ENCODE measurements around the gene BSG. TPM values are rescaled to one million over a fixed set of nuclear protein-coding genes. Genes with fewer than 3 reads are reported as not detected.
"Not testable (repeated sequence)": the region's sequence is repeated elsewhere in the genome, so short reads cannot be mapped to it uniquely, and the experiment has no call there.

BSG gene
- polyA plus RNA-seq, 3 donors from 2014 or later = 513 to 682 (median 576) TPM

GRCh38 chr19:591099-591958 is 18.9 kb downstream of the BSG start:
- Mint-ChIP-seq H3K4me3 (peak overlapping the region in 3 of 5 donors; percentile 21 to 63 (median 27)), H3K27ac (no peak overlapping the region), H3K4me1 (peaks cover 0 to 5% of the 10 kb centered on the region in 2 donors), H3K27me3 (ENCODE audit: low read depth in 3 of 3) (peaks cover 2 to 14% (median 11%) of the 10 kb centered on the region in 3 donors), H3K36me3 (no peaks in the 10 kb centered on the region), H3K9me3 (no peaks in the 10 kb centered on the region)
- DNase-seq = no peak

DNA sequence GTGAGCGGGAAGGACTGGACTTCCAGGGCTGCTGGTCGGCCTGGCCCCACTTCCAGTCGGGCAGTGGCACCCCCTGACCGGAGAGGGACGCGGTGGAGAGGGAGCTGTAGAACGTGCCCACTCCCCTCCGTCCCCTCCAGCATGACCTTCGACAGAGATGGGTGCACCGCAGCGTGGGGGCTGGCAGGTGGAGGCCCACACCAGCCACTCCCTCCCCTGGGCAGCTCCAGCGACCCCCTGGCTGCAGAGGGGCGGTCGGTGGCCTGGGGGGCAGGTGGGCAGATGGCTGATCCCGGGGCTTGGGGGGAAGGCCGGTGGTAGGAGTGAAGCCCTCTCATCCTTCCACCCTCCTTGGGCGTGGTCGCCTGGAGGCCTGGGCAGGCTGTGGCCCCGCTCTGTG is 19.7 kb downstream of the BSG start:
- DNase-seq = no peak
- Mint-ChIP-seq H3K4me1 (peaks cover 0 to 5% of the 10 kb centered on the region in 2 donors), H3K9me3 (no peaks in the 10 kb centered on the region), H3K27ac (no peak overlapping the region), H3K27me3 (ENCODE audit: low read depth in 3 of 3) (peaks cover 2 to 14% (median 10%) of the 10 kb centered on the region in 3 donors), H3K4me3 (no peak overlapping the region), H3K36me3 (no peaks in the 10 kb centered on the region)

- peaks cover 2 to 12% (median 10%) of the 10 kb centered on the region in 3 donors for H3K27me3 Mint-ChIP-seq (ENCODE audit: low read depth in 3 of 3)
- peak overlapping the region in 1 of 5 donors; percentile 30 for H3K4me3 Mint-ChIP-seq
- H3K4me1 Mint-ChIP-seq = peaks cover 0 to 5% of the 10 kb centered on the region in 2 donors
- no peak for DNase-seq
- no peak overlapping the region for H3K27ac Mint-ChIP-seq
- H3K9me3 Mint-ChIP-seq = no peaks in the 10 kb centered on the region
- no peaks in the 10 kb centered on the region for H3K36me3 Mint-ChIP-seq
Measured at GRCh38 chr19:593055-593454, 20.7 kb downstream of the BSG start.

- Mint-ChIP-seq H3K4me1 (peaks cover 0 to 4% of the 10 kb centered on the region in 2 donors), H3K9me3 (no peaks in the 10 kb centered on the region), H3K27ac (no peak overlapping the region), H3K36me3 (no peaks in the 10 kb centered on the region), H3K4me3 (no peak overlapping the region), H3K27me3 (ENCODE audit: low read depth in 3 of 3) (peaks cover 2 to 10% (median 10%) of the 10 kb centered on the region in 3 donors)
- no peak for DNase-seq
Measured at GRCh38 chr19:593505-593904, 21.1 kb downstream of the BSG start.

- Mint-ChIP-seq H3K9me3 (no peaks in the 10 kb centered on the region), H3K36me3 (no peaks in the 10 kb centered on the region), H3K4me3 (no peak overlapping the region), H3K27me3 (ENCODE audit: low read depth in 3 of 3) (peaks cover 0 to 8% (median 3%) of the 10 kb centered on the region in 3 donors), H3K4me1 (peaks cover 0 to 2% of the 10 kb centered on the region in 2 donors), H3K27ac (no peak overlapping the region)
- DNase-seq = no peak
Measured at GRCh38 chr19:594265-594870, 22.0 kb downstream of the BSG start.

GRCh38 chr19:595326-596262 is 23.2 kb downstream of the BSG start:
- H3K9me3 Mint-ChIP-seq = no peaks in the 10 kb centered on the region
- H3K4me1 Mint-ChIP-seq = peaks cover 0 to 2% of the 10 kb centered on the region in 2 donors
- no peak overlapping the region for H3K27ac Mint-ChIP-seq
- H3K27me3 Mint-ChIP-seq (ENCODE audit: low read depth in 3 of 3) = peaks cover 0 to 8% (median 8%) of the 10 kb centered on the region in 3 donors
- no peaks in the 10 kb centered on the region for H3K36me3 Mint-ChIP-seq
- no peak for DNase-seq
- no peak overlapping the region for H3K4me3 Mint-ChIP-seq

DNA sequence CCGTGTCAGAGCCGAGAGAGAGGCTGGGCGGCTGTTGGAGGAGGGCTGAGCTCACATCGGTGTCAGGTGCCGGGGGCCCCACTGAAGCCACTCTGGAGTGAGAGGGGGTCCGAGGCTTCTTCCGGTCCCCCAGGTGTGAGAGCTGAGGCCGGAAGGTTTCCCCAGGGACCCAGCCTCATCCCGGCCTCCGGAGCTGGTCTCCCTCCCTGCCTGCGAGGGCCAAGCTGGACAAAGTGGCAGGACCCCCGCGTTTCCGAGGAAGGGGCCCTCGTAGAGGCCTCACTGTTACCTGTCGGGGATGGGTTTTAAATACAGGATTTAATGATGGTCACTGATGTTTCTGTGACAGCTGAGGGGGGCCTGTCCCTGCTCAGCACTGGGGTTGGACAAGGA is 23.9 kb downstream of the BSG start:
- H3K27me3 Mint-ChIP-seq (ENCODE audit: low read depth in 3 of 3) = peaks cover 0 to 7% (median 6%) of the 10 kb centered on the region in 3 donors
- H3K27ac Mint-ChIP-seq = no peak overlapping the region
- no peak for DNase-seq
- no peaks in the 10 kb centered on the region for H3K9me3 Mint-ChIP-seq
- peaks cover 0 to 1% of the 10 kb centered on the region in 2 donors for H3K4me1 Mint-ChIP-seq
- H3K4me3 Mint-ChIP-seq = no peak overlapping the region
- H3K36me3 Mint-ChIP-seq = no peaks in the 10 kb centered on the region

- Mint-ChIP-seq H3K4me1 (no peaks in the 10 kb centered on the region), H3K9me3 (peaks cover 0 to 1% (median 0%) of the 10 kb centered on the region in 6 donors), H3K27me3 (ENCODE audit: low read depth in 3 of 3) (peaks cover 0 to 8% (median 6%) of the 10 kb centered on the region in 3 donors), H3K27ac (no peak overlapping the region), H3K36me3 (no peaks in the 10 kb centered on the region), H3K4me3 (no peak overlapping the region)
- DNase-seq = no peak
Measured at GRCh38 chr19:597406-598315, 25.3 kb downstream of the BSG start.

DNA sequence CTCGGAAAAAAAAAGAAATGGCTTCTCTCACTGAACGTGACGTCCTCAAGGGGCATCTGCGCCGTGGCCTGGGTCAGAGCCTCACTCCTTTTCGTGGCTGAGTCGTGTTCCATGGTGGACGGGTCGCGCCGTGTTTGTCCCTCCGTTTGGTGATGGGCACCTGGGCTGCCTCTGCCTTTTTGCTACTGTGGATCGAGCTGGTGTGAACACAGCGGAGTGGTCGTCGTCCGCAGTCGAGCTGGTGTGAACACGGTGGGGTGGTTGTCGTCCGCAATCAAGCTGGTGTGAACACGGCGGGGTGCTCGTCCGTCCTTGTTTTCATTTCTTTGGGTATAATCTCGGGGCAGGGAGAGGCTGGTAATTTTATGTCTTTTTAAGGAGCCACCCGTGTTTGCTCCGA is 28.9 kb downstream of the BSG start:
- no peak for DNase-seq
- H3K36me3 Mint-ChIP-seq = no peaks in the 10 kb centered on the region
- no peaks in the 10 kb centered on the region for H3K4me1 Mint-ChIP-seq
- H3K4me3 Mint-ChIP-seq = no peak overlapping the region
- H3K9me3 Mint-ChIP-seq = peaks cover 0 to 1% (median 0%) of the 10 kb centered on the region in 6 donors
- H3K27me3 Mint-ChIP-seq (ENCODE audit: low read depth in 3 of 3) = peaks cover 0 to 7% (median 0%) of the 10 kb centered on the region in 3 donors
- H3K27ac Mint-ChIP-seq = no peak overlapping the region

DNA sequence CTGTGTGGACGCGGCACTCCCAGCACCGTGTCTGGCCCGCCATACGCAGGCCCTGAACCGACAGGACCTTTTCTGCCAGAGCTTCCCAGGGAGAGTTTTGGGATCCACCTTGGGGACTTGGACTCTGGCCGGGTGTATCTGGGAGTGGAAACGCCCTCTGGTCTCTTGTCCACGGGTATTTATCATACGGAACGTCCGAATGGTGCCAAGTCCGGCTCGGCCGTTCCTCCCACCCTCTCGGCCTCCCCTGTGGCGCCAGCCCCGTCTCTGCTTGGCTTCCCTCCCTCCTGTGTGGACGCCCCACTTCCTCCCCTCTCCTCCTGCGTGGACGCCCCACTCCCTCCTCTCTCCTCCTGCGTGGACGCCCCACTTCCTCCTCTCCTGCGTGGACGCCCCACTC is 29.4 kb downstream of the BSG start:
- Mint-ChIP-seq H3K4me3 (no peak overlapping the region), H3K4me1 (no peaks in the 10 kb centered on the region), H3K27me3 (ENCODE audit: low read depth in 3 of 3) (peaks cover 0 to 7% (median 0%) of the 10 kb centered on the region in 3 donors), H3K27ac (no peak overlapping the region), H3K36me3 (no peaks in the 10 kb centered on the region), H3K9me3 (peaks cover 0 to 1% (median 0%) of the 10 kb centered on the region in 6 donors)
- DNase-seq = no peak

DNA sequence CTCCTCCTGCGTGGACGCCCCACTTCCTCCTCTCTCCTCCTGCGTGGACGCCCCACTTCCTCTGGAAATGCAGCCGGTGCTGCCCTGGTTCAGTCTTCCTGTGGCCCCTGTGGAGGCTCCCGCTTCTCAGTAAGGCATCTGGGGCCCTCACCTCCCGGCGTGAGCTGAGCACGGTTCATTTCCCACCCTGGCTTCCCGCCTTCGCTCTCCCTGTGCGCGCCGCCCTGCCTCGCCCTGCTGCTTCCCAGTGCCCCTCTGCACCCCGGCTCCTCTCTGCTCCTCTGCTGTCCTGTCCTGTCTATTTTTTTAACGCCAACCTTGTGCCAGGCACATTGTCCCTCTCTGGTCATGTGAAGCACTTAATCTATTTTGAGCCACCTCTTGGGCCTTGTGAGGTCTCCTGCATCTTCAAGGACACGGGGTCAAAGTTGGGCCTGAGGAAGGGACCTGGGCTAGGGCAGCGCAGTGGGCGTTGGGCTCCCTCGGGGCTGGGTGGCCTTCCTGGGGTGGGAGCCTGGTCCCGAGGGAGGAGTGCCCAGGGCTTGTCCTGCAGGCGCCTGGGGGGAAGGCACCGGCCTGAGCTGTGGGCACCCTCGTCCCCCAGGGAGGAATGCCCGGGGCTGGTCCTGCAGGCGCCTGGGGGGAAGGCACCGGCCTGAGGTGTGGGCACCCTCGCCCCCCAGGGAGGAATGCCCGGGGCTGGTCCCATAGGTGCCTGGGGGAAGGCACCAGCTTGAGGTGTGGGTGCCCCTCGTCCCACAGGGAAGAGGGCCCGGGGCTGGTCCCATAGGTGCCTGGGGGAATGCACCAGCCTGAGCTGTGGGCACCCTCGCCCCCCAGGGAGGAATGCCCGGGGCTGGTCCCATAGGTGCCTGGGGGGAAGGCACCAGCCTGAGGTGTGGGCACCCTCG is 30.2 kb downstream of the BSG start:
- no peak overlapping the region for H3K4me3 Mint-ChIP-seq
- DNase-seq = no peak
- H3K9me3 Mint-ChIP-seq = peaks cover 0 to 1% (median 0%) of the 10 kb centered on the region in 6 donors
- peaks cover 0 to 7% (median 0%) of the 10 kb centered on the region in 3 donors for H3K27me3 Mint-ChIP-seq (ENCODE audit: low read depth in 3 of 3)
- no peaks in the 10 kb centered on the region for H3K4me1 Mint-ChIP-seq
- H3K36me3 Mint-ChIP-seq = no peaks in the 10 kb centered on the region
- H3K27ac Mint-ChIP-seq = no peak overlapping the region

DNA sequence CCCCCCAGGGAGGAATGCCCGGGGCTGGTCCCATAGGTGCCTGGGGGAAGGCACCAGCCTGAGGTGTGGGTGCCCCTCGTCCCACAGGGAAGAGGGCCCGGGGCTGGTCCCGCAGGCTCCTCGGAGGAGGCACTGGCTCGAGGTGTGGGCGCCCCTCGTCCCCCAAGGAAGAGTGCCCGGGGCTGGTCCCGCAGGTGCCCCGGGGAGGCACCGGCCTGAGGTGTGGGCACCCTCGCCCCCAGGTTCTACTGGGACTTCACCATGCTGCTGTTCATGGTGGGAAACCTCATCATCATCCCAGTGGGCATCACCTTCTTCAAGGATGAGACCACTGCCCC is 30.9 kb downstream of the BSG start:
- not testable (repeated sequence) for H3K36me3 Mint-ChIP-seq; H3K27ac Mint-ChIP-seq; H3K27me3 Mint-ChIP-seq (ENCODE audit: low read depth in 3 of 3); H3K9me3 Mint-ChIP-seq; H3K4me1 Mint-ChIP-seq; H3K4me3 Mint-ChIP-seq; DNase-seq

All from immature natural killer cell (primary cell).